Caki2 (cell line): Measurements from ENCODE around the gene ZDHHC13. TPM values are rescaled to one million over a fixed set of nuclear protein-coding genes. Genes with fewer than 3 reads are reported as not detected.

ENCODE experiments used
- DNase-seq: peaks from one replicate; pipeline ENCODE4 v3.0.0-alpha.2; 2015; ENCODE audit warnings: low read depth
- in situ Hi-C: cut with HindIII; loops from 2 replicates; pipeline ENCODE4 v1.10.0; 2016; ENCODE audit warnings: low sequenced_read_pairs, low pct_unique_long_range_greater_than_20kb, mixed read lengths
- total RNA-seq: library from RNA; depleted of rRNA; stranded (reverse); fragments of >200 nt; shearing (Covaris generic); gene quantifications from 2 replicates; pipeline ENCODE4 v1.2.3, GENCODE V29; 2014; ENCODE audit warnings: low replicate concordance; rRNA removed

ZDHHC13 gene
- 14.2 and 18.0 TPM in 2 replicates for total RNA-seq

- in situ Hi-C loops, result no loop called here
- DNase-seq, result peak; percentile 86
Measured at GRCh38 chr11:19116971-19117759, at the start of gene ZDHHC13. TSS of gene ZDHHC13 (plus strand) at chr11:19117168. CDS start at chr11:19117250, 82 bp downstream.

GRCh38 chr11:19071255-19071654 lies 45.7 kb upstream of the ZDHHC13 start:
- in situ Hi-C loops, result no loop called here
- peak; percentile 65 for DNase-seq

- no peak for DNase-seq
- in situ Hi-C loops, result no loop called here
Measured at GRCh38 chr11:19072464-19072863, 44.5 kb upstream of the ZDHHC13 start.

- DNase-seq, result no peak
- in situ Hi-C loops, result no loop called here
Measured at GRCh38 chr11:19073454-19074415, 43.2 kb upstream of the ZDHHC13 start.

GRCh38 chr11:19075636-19076035 lies 41.3 kb upstream of the ZDHHC13 start:
- in situ Hi-C loops, result no loop called here
- DNase-seq, result no peak

GRCh38 chr11:19076744-19077589 lies 40.0 kb upstream of the ZDHHC13 start:
- peak; percentile 35 for DNase-seq
- in situ Hi-C loops, result no loop called here

- no peak for DNase-seq
- in situ Hi-C loops, result no loop called here
Measured at GRCh38 chr11:19077965-19078364, 39.0 kb upstream of the ZDHHC13 start.

GRCh38 chr11:19079643-19080440 lies 37.1 kb upstream of the ZDHHC13 start:
- no peak for DNase-seq
- in situ Hi-C loops, result no loop called here

- in situ Hi-C loops, result no loop called here
- no peak for DNase-seq
Measured at GRCh38 chr11:19080579-19080993, 36.4 kb upstream of the ZDHHC13 start.

- in situ Hi-C loops, result no loop called here
- DNase-seq, result no peak
Measured at GRCh38 chr11:19083166-19083565, 33.8 kb upstream of the ZDHHC13 start.

- DNase-seq, result no peak
- in situ Hi-C loops, result no loop called here
Measured at GRCh38 chr11:19084661-19085315, 32.2 kb upstream of the ZDHHC13 start.

- in situ Hi-C loops, result no loop called here
- no peak for DNase-seq
Measured at GRCh38 chr11:19087658-19088057, 29.3 kb upstream of the ZDHHC13 start.

- in situ Hi-C loops, result no loop called here
- no peak for DNase-seq
Measured at GRCh38 chr11:19088791-19089190, 28.2 kb upstream of the ZDHHC13 start.

GRCh38 chr11:19089421-19089820 lies 27.5 kb upstream of the ZDHHC13 start:
- in situ Hi-C loops, result no loop called here
- DNase-seq, result no peak

GRCh38 chr11:19091366-19091765 lies 25.6 kb upstream of the ZDHHC13 start:
- no peak for DNase-seq
- in situ Hi-C loops, result no loop called here

- in situ Hi-C loops, result no loop called here
- DNase-seq, result no peak
Measured at GRCh38 chr11:19092342-19092741, 24.6 kb upstream of the ZDHHC13 start.

- no peak for DNase-seq
- in situ Hi-C loops, result no loop called here
Measured at GRCh38 chr11:19092850-19093249, 24.1 kb upstream of the ZDHHC13 start.
